Activated naive CD8-positive, alpha-beta T cell treated with anti-CD3 and anti-CD28 coated beads, Interleukin-2, amount 50 U/mL, for 24 hours (primary cell): ENCODE data around the gene FXYD2.

Experiments used
- ATAC-seq: fragments of 150-1000 bp; cut with Tn5 transposase; one replicate; pipeline ENCODE4 v1.10.0; 2021
- DNase-seq: peaks from one replicate; pipeline ENCODE4 v3.0.0; 2021
- H3K27ac Mint-ChIP-seq: one replicate; pipeline ENCODE4 v1.8.0; 2021; ENCODE audit warnings: mild to moderate bottlenecking, mixed read lengths
- H3K27me3 Mint-ChIP-seq: one replicate; pipeline ENCODE4 v1.8.0; 2021; ENCODE audit warnings: mixed read lengths
- H3K36me3 Mint-ChIP-seq: one replicate; pipeline ENCODE4 v1.8.0; 2021; ENCODE audit warnings: low read depth, mixed read lengths
- H3K4me1 Mint-ChIP-seq: one replicate; pipeline ENCODE4 v1.8.0; 2021; ENCODE audit warnings: mixed read lengths
- H3K4me3 Mint-ChIP-seq: one replicate; pipeline ENCODE4 v1.8.0; 2021; ENCODE audit warnings: mild to moderate bottlenecking, moderate library complexity, mixed read lengths
- H3K9me3 Mint-ChIP-seq: one replicate; pipeline ENCODE4 v1.8.0; 2021; ENCODE audit warnings: mixed read lengths

FXYD2 gene

GRCh38 chr11:117862753-117863152, 38.2 kb upstream of the FXYD2 start:
- Mint-ChIP-seq H3K27me3 (peaks cover 7% of the 10 kb centered on the region), H3K4me1 (peaks cover 6% of the 10 kb centered on the region), H3K4me3 (no peak overlapping the region), H3K9me3 (no peaks in the 10 kb centered on the region), H3K36me3 (no peaks in the 10 kb centered on the region), H3K27ac (no peak overlapping the region)
- ATAC-seq (no peak), DNase-seq (no peak)

- peaks cover 3% of the 10 kb centered on the region for H3K4me1 Mint-ChIP-seq
- no peak for ATAC-seq
- no peaks in the 10 kb centered on the region for H3K36me3 Mint-ChIP-seq
- peaks cover 7% of the 10 kb centered on the region for H3K27me3 Mint-ChIP-seq
- no peaks in the 10 kb centered on the region for H3K9me3 Mint-ChIP-seq
- H3K4me3 Mint-ChIP-seq = no peak overlapping the region
- H3K27ac Mint-ChIP-seq = peak overlapping the region; percentile 39
- no peak for DNase-seq
These were observed 37.6 kb upstream of the FXYD2 start for GRCh38 chr11:117862019-117862725.

DNA sequence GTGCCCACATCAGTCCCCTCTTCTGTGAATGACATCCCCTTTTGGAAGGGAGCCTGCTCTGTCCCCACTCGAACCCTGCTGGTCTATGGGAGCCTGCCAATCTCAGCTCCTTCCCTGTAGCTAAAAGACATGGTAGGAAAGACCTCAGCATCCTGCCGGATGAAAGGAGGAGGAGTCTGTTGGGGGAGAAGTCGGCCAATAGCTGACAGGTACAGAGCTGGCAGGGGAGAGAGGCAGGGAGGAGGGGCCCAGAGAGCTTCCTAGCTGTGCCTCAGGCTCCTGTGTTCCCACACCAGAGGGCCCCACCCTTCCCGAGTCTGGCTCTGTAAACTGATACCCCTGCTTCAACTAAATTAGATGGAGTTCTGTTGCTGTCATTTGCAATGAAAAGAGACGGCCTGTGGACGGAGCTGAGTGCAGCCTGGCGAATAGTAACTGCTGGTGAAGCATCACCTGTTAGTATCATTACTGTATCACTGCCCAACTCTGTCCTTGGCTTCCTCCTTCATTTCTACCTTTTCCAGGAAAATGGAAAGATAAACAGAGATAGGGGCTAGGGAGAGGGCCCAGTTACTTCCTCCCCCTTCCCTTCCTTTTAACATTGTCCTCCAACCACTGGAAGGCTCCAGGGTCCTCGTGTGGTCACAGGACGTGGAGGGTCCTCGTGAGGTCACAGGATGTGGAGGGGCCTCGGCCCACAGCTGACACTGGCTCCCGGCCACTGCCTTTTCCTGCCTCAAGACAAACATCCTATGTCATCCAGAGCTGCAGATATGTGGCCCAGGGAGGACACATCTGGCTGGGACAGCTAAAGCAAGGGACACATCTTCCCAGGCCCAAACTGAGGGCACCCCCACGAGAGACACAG, 36.8 kb upstream of the FXYD2 start:
- DNase-seq = no peak
- Mint-ChIP-seq H3K36me3 (no peaks in the 10 kb centered on the region), H3K4me1 (peaks cover 3% of the 10 kb centered on the region), H3K27ac (peak overlapping the region; percentile 39), H3K27me3 (peaks cover 7% of the 10 kb centered on the region), H3K9me3 (no peaks in the 10 kb centered on the region), H3K4me3 (no peak overlapping the region)
- no peak for ATAC-seq

GRCh38 chr11:117860139-117860538, 35.6 kb upstream of the FXYD2 start:
- peaks cover 3% of the 10 kb centered on the region for H3K4me1 Mint-ChIP-seq
- ATAC-seq (no peak), DNase-seq (no peak)
- H3K36me3 Mint-ChIP-seq = no peaks in the 10 kb centered on the region
- H3K4me3 Mint-ChIP-seq = no peak overlapping the region
- peaks cover 5% of the 10 kb centered on the region for H3K27me3 Mint-ChIP-seq
- no peaks in the 10 kb centered on the region for H3K9me3 Mint-ChIP-seq
- no peak overlapping the region for H3K27ac Mint-ChIP-seq

- peaks cover 3% of the 10 kb centered on the region for H3K4me1 Mint-ChIP-seq
- no peaks in the 10 kb centered on the region for H3K36me3 Mint-ChIP-seq
- H3K4me3 Mint-ChIP-seq = no peak overlapping the region
- peaks cover 6% of the 10 kb centered on the region for H3K27me3 Mint-ChIP-seq
- H3K9me3 Mint-ChIP-seq = no peaks in the 10 kb centered on the region
- DNase-seq = no peak
- no peak overlapping the region for H3K27ac Mint-ChIP-seq
- ATAC-seq = no peak
These were observed 35.1 kb upstream of the FXYD2 start for GRCh38 chr11:117859488-117860112.

GRCh38 chr11:117859061-117859460, 34.5 kb upstream of the FXYD2 start:
- H3K36me3 Mint-ChIP-seq = no peaks in the 10 kb centered on the region
- no peaks in the 10 kb centered on the region for H3K9me3 Mint-ChIP-seq
- no peak overlapping the region for H3K27ac Mint-ChIP-seq
- peaks cover 7% of the 10 kb centered on the region for H3K27me3 Mint-ChIP-seq
- DNase-seq = no peak
- H3K4me3 Mint-ChIP-seq = no peak overlapping the region
- no peak for ATAC-seq
- peaks cover 3% of the 10 kb centered on the region for H3K4me1 Mint-ChIP-seq

DNA sequence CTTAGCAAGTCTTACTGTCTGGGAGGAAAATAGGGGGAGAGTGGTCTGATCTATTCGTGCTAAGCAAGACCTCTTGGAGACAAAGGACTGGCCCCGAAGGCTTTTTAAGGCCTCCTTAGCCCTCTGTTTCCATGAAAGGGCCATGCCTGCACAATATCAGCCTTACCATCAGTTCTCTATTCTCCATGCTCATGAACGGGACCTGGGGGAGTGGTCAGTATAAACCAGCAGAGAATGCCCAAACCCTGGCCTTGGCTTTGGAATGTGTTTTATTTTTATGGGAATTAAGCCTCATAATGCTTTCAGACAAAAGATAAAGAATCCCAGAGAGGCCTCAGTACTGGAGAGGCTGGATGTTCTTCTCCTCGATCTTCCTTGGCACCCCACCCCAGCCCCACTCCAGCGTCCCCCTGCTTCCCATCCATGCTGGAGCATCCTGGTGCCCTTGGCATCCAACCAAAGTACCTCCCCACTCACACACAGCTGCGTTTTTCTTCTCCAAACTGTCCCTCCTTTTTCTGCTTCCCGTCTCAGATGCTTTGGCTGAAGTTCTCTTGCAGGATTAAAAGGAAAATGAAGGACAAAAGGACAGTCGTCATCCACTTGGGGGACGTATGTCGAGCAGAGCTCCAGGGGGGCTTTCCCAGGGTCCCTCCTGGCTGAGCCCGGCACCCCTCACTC, 33.3 kb upstream of the FXYD2 start:
- ATAC-seq = no peak

DNA sequence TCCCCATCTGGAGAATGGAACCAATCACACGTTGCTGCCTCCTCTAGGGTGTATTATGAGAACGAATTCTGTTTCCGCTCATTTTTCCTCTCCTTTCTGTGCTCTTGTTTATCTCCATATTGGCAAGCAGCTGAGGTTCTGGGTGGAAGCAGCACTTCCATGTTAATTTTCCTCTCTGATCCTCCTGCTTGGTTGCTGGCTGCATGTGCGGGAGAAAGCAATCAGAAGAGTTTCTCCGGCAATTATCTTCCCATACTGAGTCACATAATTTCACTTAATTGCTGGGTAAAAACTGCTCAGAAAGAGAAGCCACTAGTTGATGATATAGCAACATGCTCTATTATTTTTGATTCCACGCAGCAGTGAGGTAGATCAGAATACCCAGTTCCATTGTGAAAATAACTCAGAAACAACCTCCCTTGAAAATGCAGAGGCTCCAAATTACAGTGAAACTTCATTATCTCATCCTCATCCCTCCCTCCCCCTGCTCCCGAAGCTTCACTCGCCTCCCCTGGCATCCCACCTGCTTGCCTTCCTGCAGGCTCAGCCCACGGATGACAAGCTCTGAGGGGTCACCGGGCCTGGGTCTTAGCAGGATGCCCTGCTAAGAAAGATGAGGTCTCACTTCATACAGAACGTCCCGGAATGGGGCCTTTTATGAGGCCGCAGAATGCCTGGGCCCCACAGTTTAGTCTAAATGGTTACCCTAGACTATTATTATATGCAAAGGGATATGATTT, 31.5 kb upstream of the FXYD2 start:
- peaks cover 5% of the 10 kb centered on the region for H3K4me1 Mint-ChIP-seq
- DNase-seq = no peak
- H3K36me3 Mint-ChIP-seq = no peaks in the 10 kb centered on the region
- H3K4me3 Mint-ChIP-seq = no peak overlapping the region
- peaks cover 7% of the 10 kb centered on the region for H3K27me3 Mint-ChIP-seq
- H3K27ac Mint-ChIP-seq = no peak overlapping the region
- no peak for ATAC-seq
- H3K9me3 Mint-ChIP-seq = peaks cover 15% of the 10 kb centered on the region

More for the DNA sequence above, 33.3 kb upstream of the FXYD2 start:
- Mint-ChIP-seq H3K27me3 (peaks cover 7% of the 10 kb centered on the region), H3K36me3 (no peaks in the 10 kb centered on the region), H3K4me1 (peaks cover 3% of the 10 kb centered on the region), H3K4me3 (no peak overlapping the region), H3K9me3 (peaks cover 8% of the 10 kb centered on the region), H3K27ac (no peak overlapping the region)
- no peak for DNase-seq

DNA sequence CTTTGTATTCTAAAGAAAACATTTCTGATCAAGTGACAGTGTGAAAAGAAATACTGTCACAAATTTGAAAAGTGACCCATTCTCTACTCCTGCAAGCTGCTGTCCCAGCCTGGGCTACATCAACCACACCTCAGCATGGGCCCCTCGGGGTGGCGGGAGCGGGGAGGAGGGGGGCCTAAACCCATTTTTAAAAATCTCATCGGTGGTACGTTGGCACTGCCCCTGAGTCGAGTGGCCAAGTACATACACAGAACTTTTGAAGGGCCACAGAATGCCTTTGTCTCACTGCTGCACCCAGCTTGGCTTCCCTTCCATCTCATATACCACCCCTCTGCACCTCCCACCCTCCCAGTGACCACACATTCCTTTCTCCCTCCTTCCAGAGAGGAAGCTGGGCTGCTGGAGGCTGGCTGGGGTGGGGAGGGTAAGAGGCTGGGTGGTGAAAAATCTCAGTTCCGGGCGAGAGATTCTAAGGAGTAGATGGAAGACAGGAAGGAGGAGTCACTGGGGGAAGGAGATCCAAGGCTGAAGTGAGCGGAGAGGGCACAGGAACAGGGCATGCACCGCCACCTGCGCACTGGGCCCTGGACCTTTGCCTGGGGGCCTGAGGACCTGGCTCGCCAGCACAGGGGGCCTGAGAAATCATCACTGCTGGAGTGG, 30.8 kb upstream of the FXYD2 start:
- Mint-ChIP-seq H3K27ac (no peak overlapping the region), H3K27me3 (peaks cover 5% of the 10 kb centered on the region), H3K4me1 (peaks cover 6% of the 10 kb centered on the region), H3K36me3 (no peaks in the 10 kb centered on the region), H3K9me3 (peaks cover 15% of the 10 kb centered on the region), H3K4me3 (no peak overlapping the region)
- DNase-seq = no peak
- ATAC-seq = no peak

- H3K9me3 Mint-ChIP-seq = peaks cover 15% of the 10 kb centered on the region
- H3K27me3 Mint-ChIP-seq = peaks cover 5% of the 10 kb centered on the region
- ATAC-seq (no peak), DNase-seq (no peak)
- no peak overlapping the region for H3K4me3 Mint-ChIP-seq
- H3K27ac Mint-ChIP-seq = no peak overlapping the region
- H3K4me1 Mint-ChIP-seq = peaks cover 14% of the 10 kb centered on the region
- peaks cover 2% of the 10 kb centered on the region for H3K36me3 Mint-ChIP-seq
These were observed 27.8 kb upstream of the FXYD2 start for GRCh38 chr11:117852309-117852708.

GRCh38 chr11:117851852-117852251, 27.3 kb upstream of the FXYD2 start:
- Mint-ChIP-seq H3K9me3 (peaks cover 15% of the 10 kb centered on the region), H3K4me3 (no peak overlapping the region), H3K36me3 (peaks cover 2% of the 10 kb centered on the region), H3K4me1 (peaks cover 14% of the 10 kb centered on the region), H3K27ac (no peak overlapping the region), H3K27me3 (peaks cover 5% of the 10 kb centered on the region)
- no peak for ATAC-seq
- no peak for DNase-seq

DNA sequence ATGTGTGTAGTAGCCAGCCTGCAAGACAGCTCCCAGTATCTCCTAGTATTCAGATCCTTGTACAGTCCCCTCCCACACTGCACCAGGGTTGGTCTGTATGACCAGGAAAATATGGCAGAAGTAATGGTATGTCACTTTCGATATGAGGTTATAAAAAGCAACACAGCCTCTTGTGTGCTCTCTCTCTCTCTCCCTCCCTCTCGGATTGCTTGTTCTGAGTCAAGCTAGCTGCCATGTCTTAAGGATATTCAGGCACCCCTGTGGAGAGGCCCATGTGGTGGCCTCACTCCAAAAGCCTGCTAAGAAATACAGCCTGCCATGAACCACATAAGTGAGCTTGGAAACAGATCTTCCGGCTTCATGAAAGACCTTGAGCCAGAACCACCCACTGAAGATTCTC, 26.6 kb upstream of the FXYD2 start:
- peaks cover 15% of the 10 kb centered on the region for H3K9me3 Mint-ChIP-seq

GRCh38 chr11:117849781-117850414, 25.4 kb upstream of the FXYD2 start:
- peaks cover 14% of the 10 kb centered on the region for H3K4me1 Mint-ChIP-seq
- no peak overlapping the region for H3K27ac Mint-ChIP-seq
- H3K36me3 Mint-ChIP-seq = peaks cover 2% of the 10 kb centered on the region
- peaks cover 15% of the 10 kb centered on the region for H3K9me3 Mint-ChIP-seq
- DNase-seq (no peak), ATAC-seq (no peak)
- H3K27me3 Mint-ChIP-seq = peaks cover 5% of the 10 kb centered on the region
- no peak overlapping the region for H3K4me3 Mint-ChIP-seq

More for the DNA sequence above, 26.6 kb upstream of the FXYD2 start:
- Mint-ChIP-seq H3K27ac (no peak overlapping the region), H3K4me3 (no peak overlapping the region), H3K36me3 (peaks cover 2% of the 10 kb centered on the region), H3K27me3 (peaks cover 5% of the 10 kb centered on the region), H3K4me1 (peaks cover 14% of the 10 kb centered on the region)
- ATAC-seq = no peak
- DNase-seq = no peak
